WERI-Rb-1 (cell line): Measurements from ENCODE around the gene MITF.

Experiments
- DNase-seq: peaks from one replicate; pipeline ENCODE4 v3.0.0-alpha.2; 2020
- H3K27ac ChIP-seq: fragments of 250-450 bp; sonication (Bioruptor Pico); 2 replicates; pipeline ENCODE4 v1.5.1; 2020; ENCODE audit warnings: mild to moderate bottlenecking, moderate library complexity
- H3K27me3 ChIP-seq: fragments of 250-450 bp; sonication (Bioruptor Pico); 2 replicates; pipeline ENCODE4 v1.5.1; 2021; ENCODE audit warnings: mild to moderate bottlenecking, low read depth, moderate library complexity; ENCODE audit not compliant: insufficient read depth, severe bottlenecking
- H3K36me3 ChIP-seq: fragments of 250-450 bp; sonication (Bioruptor Pico); 2 replicates; pipeline ENCODE4 v1.5.1; 2020; ENCODE audit warnings: mild to moderate bottlenecking, moderate library complexity
- H3K4me3 ChIP-seq: 2 replicates; pipeline ENCODE4 v1.5.1; 2011; ENCODE audit warnings: low read depth, mild to moderate bottlenecking, control low read depth, low read length
- H3K9me3 ChIP-seq: fragments of 250-450 bp; sonication (Bioruptor Pico); 2 replicates; pipeline ENCODE4 v1.5.1; 2021; ENCODE audit warnings: mild to moderate bottlenecking, moderate library complexity; ENCODE audit not compliant: severe bottlenecking
- CTCF ChIP-seq: IDR thresholded peaks from 2 replicates; pipeline ENCODE4 v1.5.1; 2011; ENCODE audit warnings: low read depth, mild to moderate bottlenecking, control low read depth, inconsistent platforms, low read length

Gene MITF

GRCh38 chr3:69932501-69932900, 193.2 kb downstream of the MITF start:
- DNase-seq: no peak
- no peaks in the 10 kb centered on the region for H3K27me3 ChIP-seq
- H3K36me3 ChIP-seq: no peaks in the 10 kb centered on the region
- no peaks in the 10 kb centered on the region for H3K9me3 ChIP-seq
- no peak for TF ChIP-seq CTCF
- H3K27ac ChIP-seq: no peak overlapping the region
- H3K4me3 ChIP-seq: no peak overlapping the region

- DNase-seq: no peak
- H3K27ac ChIP-seq: no peak overlapping the region
- H3K36me3 ChIP-seq: no peaks in the 10 kb centered on the region
- H3K9me3 ChIP-seq: no peaks in the 10 kb centered on the region
- no peaks in the 10 kb centered on the region for H3K27me3 ChIP-seq
- TF ChIP-seq CTCF: no peak
- H3K4me3 ChIP-seq: no peak overlapping the region
These were observed 195.1 kb downstream of the MITF start for GRCh38 chr3:69934398-69934797.

DNA sequence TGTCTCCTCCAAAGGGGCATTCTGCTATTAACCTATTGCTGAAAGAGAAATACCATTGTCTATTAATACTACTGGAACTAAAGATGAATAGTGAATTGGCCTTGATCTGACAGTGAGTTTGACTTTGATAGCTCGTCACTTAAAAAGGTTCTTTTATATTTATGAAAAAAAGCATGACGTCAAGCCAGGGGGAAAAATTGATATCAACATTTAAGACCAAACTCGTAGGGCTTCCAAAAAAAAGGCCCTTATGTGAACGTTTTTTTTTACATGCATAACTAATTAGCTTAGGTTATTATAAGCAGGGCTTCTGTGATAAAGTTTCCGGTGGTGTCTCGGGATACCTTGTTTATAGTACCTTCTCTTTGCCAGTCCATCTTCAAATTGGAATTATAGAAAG, 197.0 kb downstream of the MITF start:
- DNase-seq: no peak
- no peaks in the 10 kb centered on the region for H3K36me3 ChIP-seq
- TF ChIP-seq CTCF: no peak

GRCh38 chr3:69938061-69938460, 198.8 kb downstream of the MITF start:
- TF ChIP-seq CTCF: no peak
- Histone ChIP-seq H3K4me3 (no peak overlapping the region), H3K27ac (no peak overlapping the region), H3K36me3 (no peaks in the 10 kb centered on the region), H3K9me3 (no peaks in the 10 kb centered on the region), H3K27me3 (no peaks in the 10 kb centered on the region)
- DNase-seq: no peak

More for the DNA sequence above, 197.0 kb downstream of the MITF start:
- no peak overlapping the region for H3K27ac ChIP-seq
- H3K4me3 ChIP-seq: no peak overlapping the region
- H3K27me3 ChIP-seq: no peaks in the 10 kb centered on the region
- H3K9me3 ChIP-seq: no peaks in the 10 kb centered on the region

DNA sequence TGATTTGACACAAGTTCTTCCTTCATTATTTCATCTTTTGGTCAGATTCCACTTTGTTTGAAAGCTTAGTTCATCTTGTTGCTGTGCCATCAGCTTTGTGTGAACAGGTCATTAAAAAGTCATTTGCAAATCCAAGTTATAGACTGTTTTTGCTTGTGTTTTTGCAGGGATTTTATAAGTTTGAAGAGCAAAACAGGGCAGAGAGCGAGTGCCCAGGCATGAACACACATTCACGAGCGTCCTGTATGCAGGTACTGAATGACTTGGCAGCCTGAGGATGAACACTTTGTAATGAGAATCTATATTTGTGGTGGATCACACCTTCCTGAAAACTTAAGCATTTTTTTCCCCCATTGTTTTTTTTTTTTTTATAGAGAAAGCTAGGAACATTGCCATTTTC, 199.7 kb downstream of the MITF start:
- no peaks in the 10 kb centered on the region for H3K27me3 ChIP-seq
- TF ChIP-seq CTCF: no peak
- DNase-seq: no peak
- no peaks in the 10 kb centered on the region for H3K36me3 ChIP-seq
- no peak overlapping the region for H3K4me3 ChIP-seq
- H3K9me3 ChIP-seq: no peaks in the 10 kb centered on the region
- no peak overlapping the region for H3K27ac ChIP-seq

GRCh38 chr3:69941037-69941436, 201.8 kb downstream of the MITF start:
- no peaks in the 10 kb centered on the region for H3K9me3 ChIP-seq
- H3K27ac ChIP-seq: no peak overlapping the region
- no peak for DNase-seq
- H3K27me3 ChIP-seq: no peaks in the 10 kb centered on the region
- H3K4me3 ChIP-seq: no peak overlapping the region
- no peak for TF ChIP-seq CTCF
- no peaks in the 10 kb centered on the region for H3K36me3 ChIP-seq
